ENCODE results near the gene VTI1A. TPM values are rescaled to one million over a fixed set of nuclear protein-coding genes. Genes with fewer than 3 reads are reported as not detected.

Gene VTI1A
- total and polyA plus RNA-seq, 4 donors, result 5.5 to 26.9 (median 13.1) TPM

DNA sequence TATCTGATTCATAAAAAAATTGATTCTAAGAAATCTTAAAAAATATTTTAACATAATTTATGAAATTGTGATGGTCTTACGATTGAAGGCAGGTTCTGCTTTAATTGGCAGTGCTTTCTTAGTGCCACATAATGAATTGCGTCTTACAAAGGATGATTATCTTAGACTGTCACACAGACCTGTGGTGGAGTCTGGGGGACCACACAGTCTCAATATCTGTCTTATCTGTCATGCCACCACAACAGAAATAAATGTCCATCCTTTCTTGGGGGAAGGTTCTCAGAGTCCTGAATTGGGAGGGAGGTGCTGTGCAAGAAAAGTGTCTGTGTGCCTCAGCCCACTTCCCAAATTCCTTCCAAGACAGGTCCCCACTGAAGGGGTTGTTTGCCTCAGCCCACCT, 34.3 kb upstream of the VTI1A start:
- Histone ChIP-seq H3K27ac (ENCODE audit: low read depth in 1 of 2, low read length in 2 of 2) (no peak overlapping the region), H3K4me3 (ENCODE audit: low read depth in 1 of 3, low read length in 3 of 3) (no peak overlapping the region), H3K9ac (ENCODE audit: low read depth in 1 of 2, low read length in 2 of 2) (no peak overlapping the region), H3K9me3 (ENCODE audit: control insufficient read depth in 4 of 4, low read length in 3 of 4) (no peaks in the 10 kb centered on the region), H3K36me3 (ENCODE audit: control insufficient read depth in 4 of 4, insufficient read depth in 3 of 4, low read depth in 1 of 4, low read length in 3 of 4) (peaks cover 11 to 79% (median 70%) of the 10 kb centered on the region in 4 donors), H3K4me1 (ENCODE audit: control insufficient read depth in 4 of 4, insufficient read depth in 4 of 4, low read length in 3 of 4) (no peaks in the 10 kb centered on the region), H3K27me3 (ENCODE audit: control insufficient read depth in 4 of 4, insufficient read depth in 4 of 4, low read length in 3 of 4) (no peaks in the 10 kb centered on the region)
- TF ChIP-seq JUND (IDR thresholded peaks at IDR 0.05), result no peak
- TF ChIP-seq EGR1 (IDR thresholded peaks at IDR 0.05; ENCODE audit: low read depth in 2 of 2), result no peak
- no peak for TF ChIP-seq ZBTB33 (IDR thresholded peaks at IDR 0.05)
- no peak for TF ChIP-seq YY1 (IDR thresholded peaks at IDR 0.05)
- no peak for TF ChIP-seq RAD21 (IDR thresholded peaks at IDR 0.05)
- no peak for DNase-seq (ENCODE audit: low spot score)
- WGBS, result 95% methylated on average over 2 of the region's 2 CpGs

- peaks cover 0 to 17% (median 8%) of the 10 kb centered on the region in 4 donors for H3K4me1 ChIP-seq (ENCODE audit: control insufficient read depth in 4 of 4, insufficient read depth in 4 of 4, low read length in 3 of 4)
- H3K36me3 ChIP-seq (ENCODE audit: control insufficient read depth in 4 of 4, insufficient read depth in 3 of 4, low read depth in 1 of 4, low read length in 3 of 4), result peaks cover 9 to 60% (median 57%) of the 10 kb centered on the region in 4 donors
- DNase-seq (ENCODE audit: low spot score), result no peak
- H3K9ac ChIP-seq (ENCODE audit: low read depth in 1 of 2, low read length in 2 of 2), result no peak overlapping the region
- TF ChIP-seq GABPA (IDR thresholded peaks at IDR 0.05 in 1 of 2, conservative IDR thresholded peaks at IDR 0.05 in 1 of 2), result no peak
- no peak for TF ChIP-seq RXRA (IDR thresholded peaks at IDR 0.05)
- H3K9me3 ChIP-seq (ENCODE audit: control insufficient read depth in 4 of 4, low read length in 3 of 4), result no peaks in the 10 kb centered on the region
- 97% methylated on average over 3 of the region's 3 CpGs for WGBS
- H3K4me3 ChIP-seq (ENCODE audit: low read depth in 1 of 3, low read length in 3 of 3), result no peak overlapping the region
- H3K27ac ChIP-seq (ENCODE audit: low read depth in 1 of 2, low read length in 2 of 2), result no peak overlapping the region
- no peaks in the 10 kb centered on the region for H3K27me3 ChIP-seq (ENCODE audit: control insufficient read depth in 4 of 4, insufficient read depth in 4 of 4, low read length in 3 of 4)
These were observed 25.3 kb upstream of the VTI1A start for GRCh38 chr10:112421731-112422130.

DNA sequence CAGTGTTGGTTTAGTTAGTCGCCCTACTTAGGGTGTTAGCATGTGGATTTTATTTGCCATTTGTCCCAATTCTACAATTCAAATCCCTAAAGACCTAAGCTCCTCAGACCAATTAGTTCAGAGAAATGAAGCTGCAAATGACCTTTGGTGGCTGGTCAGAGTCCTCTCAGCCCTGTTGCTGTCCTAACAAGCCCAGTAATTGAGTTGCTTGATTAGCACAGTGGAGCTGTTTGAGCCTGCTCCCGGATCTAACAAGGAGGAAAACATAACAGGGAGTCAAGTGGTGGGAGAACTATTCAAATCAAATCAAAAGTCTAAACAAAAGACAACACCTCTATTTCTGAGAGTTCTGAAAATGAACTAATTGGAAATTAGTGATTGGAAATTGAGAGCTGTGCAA, 22.4 kb upstream of the VTI1A start:
- Histone ChIP-seq H3K9me3 (ENCODE audit: control insufficient read depth in 4 of 4, low read length in 3 of 4) (no peaks in the 10 kb centered on the region), H3K9ac (ENCODE audit: low read depth in 1 of 2, low read length in 2 of 2) (no peak overlapping the region), H3K27me3 (ENCODE audit: control insufficient read depth in 4 of 4, insufficient read depth in 4 of 4, low read length in 3 of 4) (no peaks in the 10 kb centered on the region), H3K27ac (ENCODE audit: low read depth in 1 of 2, low read length in 2 of 2) (no peak overlapping the region), H3K4me1 (ENCODE audit: control insufficient read depth in 4 of 4, insufficient read depth in 4 of 4, low read length in 3 of 4) (peaks cover 0 to 22% (median 8%) of the 10 kb centered on the region in 4 donors), H3K4me3 (ENCODE audit: low read depth in 1 of 3, low read length in 3 of 3) (no peak overlapping the region), H3K36me3 (ENCODE audit: control insufficient read depth in 4 of 4, insufficient read depth in 3 of 4, low read depth in 1 of 4, low read length in 3 of 4) (peaks cover 8 to 59% (median 53%) of the 10 kb centered on the region in 4 donors)
- no peak for DNase-seq (ENCODE audit: low spot score)
- 43% methylated on average over 2 of the region's 2 CpGs for WGBS
- peak; percentile 82 to 85 for TF ChIP-seq HNF4A (conservative IDR thresholded peaks at IDR 0.05)
- peak; percentile 57 for TF ChIP-seq HNF4G (IDR thresholded peaks at IDR 0.05)
- no peak for TF ChIP-seq TAF1 (conservative IDR thresholded peaks at IDR 0.05)
- no peak for TF ChIP-seq FOXA2 (IDR thresholded peaks at IDR 0.05)
- no peak for TF ChIP-seq SP1 (IDR thresholded peaks at IDR 0.05)

DNA sequence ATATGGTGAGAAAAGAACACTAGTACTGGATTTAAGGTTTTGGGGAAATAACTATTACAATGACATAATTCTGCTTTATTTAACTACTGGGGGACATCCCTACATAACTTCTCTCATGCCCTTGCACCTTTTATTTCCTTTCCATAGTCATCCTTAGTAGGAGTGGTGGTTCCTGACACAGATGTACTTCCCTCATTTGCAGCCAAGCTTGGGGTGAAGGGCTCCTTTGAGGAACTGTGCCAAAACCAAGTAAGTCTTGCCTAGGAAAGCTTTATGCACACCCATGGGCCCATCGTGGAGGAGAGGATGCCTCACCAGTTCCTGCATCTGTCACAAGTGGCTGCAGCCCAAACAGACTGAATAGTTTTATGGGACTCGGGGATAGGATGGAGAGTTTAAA, 20.9 kb upstream of the VTI1A start:
- no peak overlapping the region for H3K4me3 ChIP-seq (ENCODE audit: low read depth in 1 of 3, low read length in 3 of 3)
- H3K9me3 ChIP-seq (ENCODE audit: control insufficient read depth in 4 of 4, low read length in 3 of 4), result no peaks in the 10 kb centered on the region
- DNase-seq (ENCODE audit: low spot score), result no peak
- H3K36me3 ChIP-seq (ENCODE audit: control insufficient read depth in 4 of 4, insufficient read depth in 3 of 4, low read depth in 1 of 4, low read length in 3 of 4), result peaks cover 7 to 54% (median 53%) of the 10 kb centered on the region in 4 donors
- H3K27me3 ChIP-seq (ENCODE audit: control insufficient read depth in 4 of 4, insufficient read depth in 4 of 4, low read length in 3 of 4), result no peaks in the 10 kb centered on the region
- H3K27ac ChIP-seq (ENCODE audit: low read depth in 1 of 2, low read length in 2 of 2), result no peak overlapping the region
- TF ChIP-seq HNF4G (IDR thresholded peaks at IDR 0.05), result no peak
- no peak for TF ChIP-seq SP1 (IDR thresholded peaks at IDR 0.05)
- TF ChIP-seq CTCF (IDR thresholded peaks at IDR 0.05; ENCODE audit: low read depth, low read length, missing input control), result no peak
- no peak for TF ChIP-seq EGR1 (IDR thresholded peaks at IDR 0.05; ENCODE audit: low read depth in 2 of 2)
- H3K4me1 ChIP-seq (ENCODE audit: control insufficient read depth in 4 of 4, insufficient read depth in 4 of 4, low read length in 3 of 4), result peaks cover 0 to 22% (median 8%) of the 10 kb centered on the region in 4 donors
- no peak overlapping the region for H3K9ac ChIP-seq (ENCODE audit: low read depth in 1 of 2, low read length in 2 of 2)
- WGBS, result 76% methylated on average over 2 of the region's 2 CpGs

All from liver (tissue), 9 donors.